ENCODE results near the gene PTGDR2. TPM values are rescaled to one million over a fixed set of nuclear protein-coding genes. Genes with fewer than 3 reads are reported as not detected.

Gene PTGDR2
- polyA plus RNA-seq, 2 of the 4 experiments (the other 2 are of a cell fraction) = 0.09 to 0.19 TPM

DNA sequence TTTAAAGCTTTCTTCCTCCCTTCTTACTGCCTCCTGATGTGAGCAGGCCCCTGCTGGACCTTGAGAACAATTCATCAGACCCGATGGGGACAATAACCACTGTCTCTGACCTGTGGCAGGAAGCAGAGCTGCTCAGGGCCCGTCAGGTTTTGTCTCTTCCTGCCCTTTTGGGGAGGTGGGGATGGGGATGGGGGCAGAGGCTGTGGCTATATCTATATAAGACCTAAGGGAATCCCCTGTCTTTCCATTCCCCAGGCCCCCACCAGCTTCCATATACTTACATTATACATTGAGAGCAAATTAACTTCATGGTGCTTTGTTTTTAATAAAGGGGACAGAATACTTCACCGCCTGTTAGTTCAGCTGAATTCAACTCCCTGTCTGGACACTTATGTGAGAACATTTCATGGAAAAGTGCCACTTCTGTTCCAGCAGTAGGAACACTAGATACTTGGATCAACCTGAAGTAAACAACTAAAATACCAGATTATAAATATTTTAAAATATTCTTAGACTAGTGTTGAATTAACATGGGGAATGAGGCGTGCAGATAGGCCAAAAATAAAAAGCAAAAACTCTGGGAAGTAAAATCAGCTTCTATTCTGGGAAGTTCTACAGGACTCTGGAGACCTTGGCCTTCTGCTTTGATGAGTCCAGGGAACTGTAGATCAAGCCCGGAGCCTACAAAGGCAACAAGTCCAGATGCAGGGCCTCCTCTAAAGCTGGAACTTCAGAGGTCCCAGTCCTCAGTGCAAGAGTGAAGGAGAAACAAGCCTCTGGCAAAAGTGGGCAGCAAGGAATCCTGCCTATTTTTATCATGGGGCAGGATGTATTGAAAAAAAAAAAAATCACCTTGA lies 22.7 kb upstream of the PTGDR2 start:
- Histone ChIP-seq H3K9me3 (no peaks in the 10 kb centered on the region), H3K27ac (no peak overlapping the region), H3K4me3 (no peak overlapping the region), H3K4me1 (peaks cover under 1% of the 10 kb centered on the region; the same call in 1 of the 3 replicates), H3K4me2 (no peak overlapping the region)
- CTCF ChIA-PET = interaction anchor here (2.5 to 12.3 kb wide), 3 partner anchors 10 to 49 kb away, joined by 10 to 79 read pairs (median 24); no protein-coding TSS in a partner anchor
- FAIRE-seq = no peak
- ATAC-seq = no peak
- no peak for TF ChIP-seq BCL3 (IDR thresholded peaks at IDR 0.05)
- no peak for TF ChIP-seq NFE2L2 (conservative IDR thresholded peaks at IDR 0.05; ENCODE audit: low read length)
- no peak for TF ChIP-seq PHF8 (IDR thresholded peaks at IDR 0.05; ENCODE audit: borderline replicate concordance, low read depth)
- no peak for TF ChIP-seq CHD2 (IDR thresholded peaks at IDR 0.05; ENCODE audit: low read length, partially characterized antibody)
- no peak for TF ChIP-seq MAFK (IDR thresholded peaks at IDR 0.05; ENCODE audit: partially characterized antibody)
- no peak for TF ChIP-seq NR3C1 (IDR thresholded peaks at IDR 0.05)
- no peak for TF ChIP-seq EHF (CRISPR knock-in tag; IDR thresholded peaks at IDR 0.05)
- TF ChIP-seq POLR2A (IDR thresholded peaks at IDR 0.05; ENCODE audit: low read length) = no peak
- TF ChIP-seq CHD4 (IDR thresholded peaks at IDR 0.05; ENCODE audit: borderline replicate concordance) = no peak
- no peak for TF ChIP-seq ESRRA (IDR thresholded peaks at IDR 0.05; ENCODE audit: borderline replicate concordance, low read length)
- no peak for TF ChIP-seq POLR2AphosphoS2 (conservative IDR thresholded peaks at IDR 0.05; ENCODE audit: low read length)
- TF ChIP-seq RFX5 (IDR thresholded peaks at IDR 0.05) = no peak
- TF ChIP-seq CBX8 (IDR thresholded peaks at IDR 0.05) = no peak
- DNase-seq (ENCODE audit: low read depth in 1 of 2, low spot score in 1 of 2) = no peak
- POLR2A ChIA-PET = no interaction called here
- WGBS (ENCODE audit: missing lambda C conversion rate) = 86% methylated on average over 5 of the region's 5 CpGs

DNA sequence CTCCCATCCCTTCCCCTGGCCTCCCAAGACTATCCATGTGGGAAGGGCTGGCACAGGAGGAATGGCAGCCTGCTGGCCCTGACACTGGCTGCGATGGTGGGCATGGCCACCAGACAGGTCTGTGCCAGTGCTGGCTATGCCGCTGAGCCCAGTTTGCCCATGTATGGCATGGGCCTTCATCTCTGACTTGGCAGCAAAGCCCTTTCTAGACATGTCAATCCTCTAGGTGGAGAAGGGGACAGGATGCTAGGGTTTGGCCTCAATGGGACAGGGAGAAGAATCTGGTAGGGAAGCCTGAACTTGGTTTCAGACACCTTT lies 20.4 kb upstream of the PTGDR2 start:
- FAIRE-seq = no peak
- TF ChIP-seq ESRRA (IDR thresholded peaks at IDR 0.05; ENCODE audit: borderline replicate concordance, low read length) (no peak), ZFP36 (IDR thresholded peaks at IDR 0.05; ENCODE audit: borderline replicate concordance, partially characterized antibody) (no peak), HOXA7 (CRISPR knock-in tag; IDR thresholded peaks at IDR 0.05) (no peak), EHMT2 (IDR thresholded peaks at IDR 0.05; ENCODE audit: low read depth) (no peak), EHF (CRISPR knock-in tag; IDR thresholded peaks at IDR 0.05) (no peak), ZNF302 (CRISPR knock-in tag; IDR thresholded peaks at IDR 0.05) (no peak), JUN (IDR thresholded peaks at IDR 0.05) (no peak), PHF8 (IDR thresholded peaks at IDR 0.05; ENCODE audit: borderline replicate concordance, low read depth) (no peak), ZSCAN20 (CRISPR knock-in tag; IDR thresholded peaks at IDR 0.05) (no peak), CHD4 (IDR thresholded peaks at IDR 0.05; ENCODE audit: borderline replicate concordance) (no peak), HDAC2 (IDR thresholded peaks at IDR 0.05) (no peak), NR3C1 (IDR thresholded peaks at IDR 0.05) (no peak)
- TF ChIP-seq, protein P1, sequence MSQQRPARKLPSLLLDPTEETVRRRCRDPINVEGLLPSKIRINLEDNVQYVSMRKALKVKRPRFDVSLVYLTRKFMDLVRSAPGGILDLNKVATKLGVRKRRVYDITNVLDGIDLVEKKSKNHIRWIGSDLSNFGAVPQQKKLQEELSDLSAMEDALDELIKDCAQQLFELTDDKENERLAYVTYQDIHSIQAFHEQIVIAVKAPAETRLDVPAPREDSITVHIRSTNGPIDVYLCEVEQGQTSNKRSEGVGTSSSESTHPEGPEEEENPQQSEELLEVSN (IDR thresholded peaks at IDR 0.05; ENCODE audit: borderline replicate concordance, low read depth) = no peak
- TF ChIP-seq, protein P2, sequence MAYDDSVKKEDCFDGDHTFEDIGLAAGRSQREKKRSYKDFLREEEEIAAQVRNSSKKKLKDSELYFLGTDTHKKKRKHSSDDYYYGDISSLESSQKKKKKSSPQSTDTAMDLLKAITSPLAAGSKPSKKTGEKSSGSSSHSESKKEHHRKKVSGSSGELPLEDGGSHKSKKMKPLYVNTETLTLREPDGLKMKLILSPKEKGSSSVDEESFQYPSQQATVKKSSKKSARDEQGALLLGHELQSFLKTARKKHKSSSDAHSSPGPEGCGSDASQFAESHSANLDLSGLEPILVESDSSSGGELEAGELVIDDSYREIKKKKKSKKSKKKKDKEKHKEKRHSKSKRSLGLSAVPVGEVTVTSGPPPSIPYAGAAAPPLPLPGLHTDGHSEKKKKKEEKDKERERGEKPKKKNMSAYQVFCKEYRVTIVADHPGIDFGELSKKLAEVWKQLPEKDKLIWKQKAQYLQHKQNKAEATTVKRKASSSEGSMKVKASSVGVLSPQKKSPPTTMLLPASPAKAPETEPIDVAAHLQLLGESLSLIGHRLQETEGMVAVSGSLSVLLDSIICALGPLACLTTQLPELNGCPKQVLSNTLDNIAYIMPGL (CRISPR knock-in tag; IDR thresholded peaks at IDR 0.05; ENCODE audit: borderline replicate concordance) = no peak
- POLR2A ChIA-PET = no interaction called here
- CTCF ChIA-PET = interaction anchor here (0.9 to 12.3 kb wide), 5 partner anchors 9 to 46 kb away, joined by 3 to 79 read pairs (median 10); partner anchors contain the start of gene ZP1
- Histone ChIP-seq H3K4me1 (peaks cover 22% of the 10 kb centered on the region), H3K27ac (no peak overlapping the region), H3K4me3 (no peak overlapping the region), H3K4me2 (no peak overlapping the region), H3K9me3 (no peaks in the 10 kb centered on the region)
- DNase-seq (ENCODE audit: low read depth in 1 of 2, low spot score in 1 of 2) = no peak
- WGBS (ENCODE audit: missing lambda C conversion rate) = 100% methylated on average over 2 of the region's 2 CpGs
- no peak for ATAC-seq
